ENCODE results near the gene UNC5CL. TPM values are rescaled to one million over a fixed set of nuclear protein-coding genes. Genes with fewer than 3 reads are reported as not detected.
A peak's percentile ranks its signal among the peaks of the same experiment; 100 is the strongest.

Gene UNC5CL
- total and polyA plus RNA-seq, 4 donors = 1.6 to 4.0 (median 2.1) TPM

DNA sequence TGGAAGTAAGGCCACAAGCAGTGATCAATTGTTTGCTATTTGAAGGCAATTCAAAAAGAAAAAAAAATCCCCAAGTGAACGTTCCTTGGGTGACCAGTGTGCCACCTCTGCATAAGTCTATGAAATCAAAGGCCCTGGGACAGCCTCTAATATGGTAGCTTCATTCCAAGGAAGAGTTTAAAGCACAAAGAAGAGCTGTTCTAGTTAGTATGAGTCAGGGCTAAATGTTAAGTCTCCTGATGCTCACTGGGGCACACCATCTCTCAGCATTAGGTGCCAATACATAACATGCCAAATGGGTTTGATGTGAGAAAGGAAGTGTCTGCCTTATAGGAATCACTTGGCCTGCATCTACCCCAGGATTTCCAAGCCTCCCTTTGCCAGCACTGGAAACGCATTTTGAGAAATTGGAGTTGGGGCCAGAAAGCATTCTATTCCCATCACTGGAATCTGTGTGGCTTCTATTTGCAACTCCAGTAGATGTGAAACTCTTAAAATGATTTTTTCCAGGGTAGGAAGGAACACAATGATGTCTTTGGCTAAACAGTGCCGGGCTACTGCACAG lies 13.0 kb downstream of the UNC5CL start:
- TF ChIP-seq CTCF (IDR thresholded peaks at IDR 0.05; ENCODE audit: control extremely low read depth, extremely low read depth) = no peak
- Histone ChIP-seq H3K27me3 (ENCODE audit: control insufficient read depth in 3 of 3, insufficient read depth in 3 of 3, low read length in 2 of 3) (no peaks in the 10 kb centered on the region), H3K4me1 (ENCODE audit: control insufficient read depth in 5 of 5, insufficient read depth in 5 of 5, low read length in 5 of 5) (peaks cover 0 to 23% (median 4%) of the 10 kb centered on the region in 5 donors), H3K27ac (ENCODE audit: low read depth in 1 of 2, low read length in 1 of 2) (no peak overlapping the region), H3K4me3 (no peak overlapping the region), H3K36me3 (ENCODE audit: control insufficient read depth in 4 of 4, insufficient read depth in 4 of 4, low read length in 4 of 4) (no peaks in the 10 kb centered on the region), H3K9ac (ENCODE audit: insufficient read depth in 1 of 2, low read length in 2 of 2) (no peak overlapping the region), H3K9me3 (ENCODE audit: control insufficient read depth in 4 of 4, insufficient read depth in 3 of 4, low read length in 3 of 4) (no peaks in the 10 kb centered on the region)
- ATAC-seq (ENCODE audit: insufficient read depth, low FRiP score) (no peak), DNase-seq (no peak)
- WGBS, 2 donors = 80 to 86% methylated on average over 3 of the region's 3 CpGs

DNA sequence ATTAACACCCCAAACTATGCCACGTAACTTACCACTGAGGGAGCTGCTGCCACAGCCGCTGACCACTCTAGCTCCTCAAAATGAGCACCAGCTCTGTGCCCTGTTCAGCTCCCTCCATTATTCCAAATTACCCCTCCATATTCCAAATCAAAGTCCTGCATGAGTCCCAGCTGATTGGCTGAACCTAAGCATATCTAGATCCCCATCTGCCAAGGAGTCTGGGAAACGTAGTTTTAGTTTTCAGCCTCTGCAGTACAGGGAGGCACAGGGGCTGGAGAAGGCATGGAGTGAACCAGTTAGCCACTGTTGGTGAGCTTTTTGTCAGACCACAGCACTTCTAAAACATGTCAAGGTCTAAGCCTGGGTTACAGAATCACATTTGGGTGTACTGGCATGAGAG lies 15.9 kb downstream of the UNC5CL start:
- 98% methylated on average over 3 of the region's 3 CpGs for WGBS, 2 donors
- H3K27me3 ChIP-seq (ENCODE audit: control insufficient read depth in 3 of 3, insufficient read depth in 3 of 3, low read length in 2 of 3) = no peaks in the 10 kb centered on the region
- H3K4me1 ChIP-seq (ENCODE audit: control insufficient read depth in 5 of 5, insufficient read depth in 5 of 5, low read length in 5 of 5) = peaks cover 0 to 12% (median 0%) of the 10 kb centered on the region in 5 donors
- no peak overlapping the region for H3K4me3 ChIP-seq
- no peaks in the 10 kb centered on the region for H3K36me3 ChIP-seq (ENCODE audit: control insufficient read depth in 4 of 4, insufficient read depth in 4 of 4, low read length in 4 of 4)
- no peak overlapping the region for H3K27ac ChIP-seq (ENCODE audit: low read depth in 1 of 2, low read length in 1 of 2)
- H3K9ac ChIP-seq (ENCODE audit: insufficient read depth in 1 of 2, low read length in 2 of 2) = no peak overlapping the region
- TF ChIP-seq CTCF (IDR thresholded peaks at IDR 0.05; ENCODE audit: control extremely low read depth, extremely low read depth) = no peak
- ATAC-seq (ENCODE audit: insufficient read depth, low FRiP score) (no peak), DNase-seq (no peak)
- peaks cover 0 to 4% (median 0%) of the 10 kb centered on the region in 4 donors for H3K9me3 ChIP-seq (ENCODE audit: control insufficient read depth in 4 of 4, insufficient read depth in 3 of 4, low read length in 3 of 4)

DNA sequence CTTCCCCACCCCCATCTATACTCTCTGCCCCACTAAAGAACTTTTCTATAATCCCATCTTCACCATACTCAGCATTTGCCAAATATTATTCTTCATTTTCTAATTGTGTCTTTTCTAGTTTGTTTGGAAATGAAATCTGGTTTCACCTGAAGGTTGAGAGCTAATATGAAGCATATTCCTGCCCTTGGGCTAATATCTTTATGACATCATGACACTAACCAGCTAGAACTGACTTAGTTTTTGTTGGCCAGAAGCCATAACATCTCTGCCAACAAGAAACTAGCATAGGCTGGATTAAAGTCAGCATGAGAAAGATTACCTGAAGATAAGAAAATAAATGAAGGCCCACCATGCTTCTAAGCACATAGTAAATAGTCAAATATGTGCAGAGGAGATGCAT lies 16.7 kb downstream of the UNC5CL start:
- H3K36me3 ChIP-seq (ENCODE audit: control insufficient read depth in 4 of 4, insufficient read depth in 4 of 4, low read length in 4 of 4) = no peaks in the 10 kb centered on the region
- peaks cover 0 to 4% (median 0%) of the 10 kb centered on the region in 4 donors for H3K9me3 ChIP-seq (ENCODE audit: control insufficient read depth in 4 of 4, insufficient read depth in 3 of 4, low read length in 3 of 4)
- H3K27me3 ChIP-seq (ENCODE audit: control insufficient read depth in 3 of 3, insufficient read depth in 3 of 3, low read length in 2 of 3) = no peaks in the 10 kb centered on the region
- H3K9ac ChIP-seq (ENCODE audit: insufficient read depth in 1 of 2, low read length in 2 of 2) = no peak overlapping the region
- ATAC-seq (ENCODE audit: insufficient read depth, low FRiP score) = no peak
- no peak overlapping the region for H3K4me3 ChIP-seq
- H3K4me1 ChIP-seq (ENCODE audit: control insufficient read depth in 5 of 5, insufficient read depth in 5 of 5, low read length in 5 of 5) = peaks cover 0 to 6% (median 0%) of the 10 kb centered on the region in 5 donors
- no peak for TF ChIP-seq CTCF (IDR thresholded peaks at IDR 0.05; ENCODE audit: control extremely low read depth, extremely low read depth)
- peak in 2 of 3 donors; percentile 26 to 61 for DNase-seq
- H3K27ac ChIP-seq (ENCODE audit: low read depth in 1 of 2, low read length in 1 of 2) = no peak overlapping the region

GRCh38 chr6:41021832-41022231 lies 17.2 kb downstream of the UNC5CL start:
- Histone ChIP-seq H3K9ac (ENCODE audit: insufficient read depth in 1 of 2, low read length in 2 of 2) (no peak overlapping the region), H3K9me3 (ENCODE audit: control insufficient read depth in 4 of 4, insufficient read depth in 3 of 4, low read length in 3 of 4) (peaks cover 0 to 4% (median 0%) of the 10 kb centered on the region in 4 donors), H3K36me3 (ENCODE audit: control insufficient read depth in 4 of 4, insufficient read depth in 4 of 4, low read length in 4 of 4) (no peaks in the 10 kb centered on the region), H3K4me1 (ENCODE audit: control insufficient read depth in 5 of 5, insufficient read depth in 5 of 5, low read length in 5 of 5) (peaks cover 0 to under 1% (median 0%) of the 10 kb centered on the region in 5 donors), H3K4me3 (no peak overlapping the region), H3K27ac (ENCODE audit: low read depth in 1 of 2, low read length in 1 of 2) (no peak overlapping the region), H3K27me3 (ENCODE audit: control insufficient read depth in 3 of 3, insufficient read depth in 3 of 3, low read length in 2 of 3) (no peaks in the 10 kb centered on the region)
- no peak for TF ChIP-seq CTCF (IDR thresholded peaks at IDR 0.05; ENCODE audit: control extremely low read depth, extremely low read depth)
- whole genome bisulfite sequencing, 2 donors = 97 to 100% methylated on average over 3 of the region's 3 CpGs
- ATAC-seq (ENCODE audit: insufficient read depth, low FRiP score) (no peak), DNase-seq (peak in 1 of 3 donors; percentile 51)
